ENCODE results near the gene CCDC57.
"Not testable (repeated sequence)": the region's sequence is repeated elsewhere in the genome, so short reads cannot be mapped to it uniquely, and the experiment has no call there.

Gene CCDC57

DNA sequence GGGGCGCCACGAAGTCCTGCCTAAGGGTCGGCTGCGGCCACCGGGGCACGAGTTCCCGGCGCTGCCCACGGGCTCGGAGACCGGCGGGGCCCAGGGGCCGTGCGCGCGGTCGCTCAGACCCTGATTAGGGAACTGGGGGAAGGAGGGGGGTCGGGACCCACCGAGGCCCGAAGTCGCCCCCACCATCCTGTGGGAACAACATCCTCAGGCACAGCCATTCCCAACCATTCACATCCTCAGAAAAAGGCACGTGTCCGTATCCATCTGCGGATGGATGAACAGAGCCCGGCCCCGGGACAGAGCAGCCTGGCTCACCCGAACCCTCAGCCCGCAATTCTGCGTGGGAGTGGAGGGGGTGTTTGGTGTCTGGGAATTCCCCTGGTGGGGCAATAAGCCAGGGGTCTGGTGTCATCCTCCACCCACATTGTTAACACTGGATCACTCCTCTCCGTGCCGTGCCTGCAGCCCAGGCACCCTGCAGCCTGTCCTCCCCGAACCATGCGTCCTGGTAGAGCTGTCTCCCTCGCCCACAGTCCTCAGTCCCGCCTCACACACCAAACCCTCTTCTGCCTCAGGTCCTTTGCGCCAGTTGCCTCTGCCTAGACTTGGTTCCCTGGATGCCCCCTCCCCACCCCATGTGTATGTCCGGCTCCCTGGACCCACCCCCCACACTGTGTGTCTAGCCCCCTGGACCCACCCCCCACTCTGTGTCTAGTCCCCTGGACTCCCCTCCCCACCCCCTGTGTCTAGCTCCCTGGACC, 789 bp upstream of the CCDC57 start:
- peak overlapping the region; percentile 97 for H3K4me3 ChIP-seq
- H3K27ac ChIP-seq = peak overlapping the region; percentile 71 to 87
- peak; percentile 79 for DNase-seq (ENCODE audit: low spot score)
- TF ChIP-seq, protein P1, sequence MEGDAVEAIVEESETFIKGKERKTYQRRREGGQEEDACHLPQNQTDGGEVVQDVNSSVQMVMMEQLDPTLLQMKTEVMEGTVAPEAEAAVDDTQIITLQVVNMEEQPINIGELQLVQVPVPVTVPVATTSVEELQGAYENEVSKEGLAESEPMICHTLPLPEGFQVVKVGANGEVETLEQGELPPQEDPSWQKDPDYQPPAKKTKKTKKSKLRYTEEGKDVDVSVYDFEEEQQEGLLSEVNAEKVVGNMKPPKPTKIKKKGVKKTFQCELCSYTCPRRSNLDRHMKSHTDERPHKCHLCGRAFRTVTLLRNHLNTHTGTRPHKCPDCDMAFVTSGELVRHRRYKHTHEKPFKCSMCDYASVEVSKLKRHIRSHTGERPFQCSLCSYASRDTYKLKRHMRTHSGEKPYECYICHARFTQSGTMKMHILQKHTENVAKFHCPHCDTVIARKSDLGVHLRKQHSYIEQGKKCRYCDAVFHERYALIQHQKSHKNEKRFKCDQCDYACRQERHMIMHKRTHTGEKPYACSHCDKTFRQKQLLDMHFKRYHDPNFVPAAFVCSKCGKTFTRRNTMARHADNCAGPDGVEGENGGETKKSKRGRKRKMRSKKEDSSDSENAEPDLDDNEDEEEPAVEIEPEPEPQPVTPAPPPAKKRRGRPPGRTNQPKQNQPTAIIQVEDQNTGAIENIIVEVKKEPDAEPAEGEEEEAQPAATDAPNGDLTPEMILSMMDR (IDR thresholded peaks at IDR 0.05) = no peak

DNA sequence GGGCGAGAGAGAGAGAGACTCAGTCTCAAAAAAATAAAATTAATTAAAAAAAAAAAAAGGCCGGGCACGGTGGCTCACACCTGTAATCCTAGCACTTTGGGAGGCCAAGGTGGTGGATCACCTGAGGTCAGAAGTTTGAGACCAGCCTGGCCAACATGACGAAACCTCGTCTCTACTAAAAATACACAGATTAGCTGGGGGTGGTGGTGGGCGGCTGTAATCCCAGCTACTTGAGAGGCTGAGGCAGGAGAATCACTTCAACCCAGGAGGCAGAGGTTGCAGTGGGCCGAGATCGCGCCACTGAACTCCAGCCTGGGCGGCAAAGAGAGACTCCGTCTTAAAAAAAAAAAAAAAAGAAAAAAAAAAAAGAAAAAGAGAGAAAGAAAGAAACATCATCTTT, 2.0 kb downstream of the CCDC57 start:
- not testable (repeated sequence) for H3K4me3 ChIP-seq; DNase-seq (ENCODE audit: low spot score); H3K27ac ChIP-seq

DNA sequence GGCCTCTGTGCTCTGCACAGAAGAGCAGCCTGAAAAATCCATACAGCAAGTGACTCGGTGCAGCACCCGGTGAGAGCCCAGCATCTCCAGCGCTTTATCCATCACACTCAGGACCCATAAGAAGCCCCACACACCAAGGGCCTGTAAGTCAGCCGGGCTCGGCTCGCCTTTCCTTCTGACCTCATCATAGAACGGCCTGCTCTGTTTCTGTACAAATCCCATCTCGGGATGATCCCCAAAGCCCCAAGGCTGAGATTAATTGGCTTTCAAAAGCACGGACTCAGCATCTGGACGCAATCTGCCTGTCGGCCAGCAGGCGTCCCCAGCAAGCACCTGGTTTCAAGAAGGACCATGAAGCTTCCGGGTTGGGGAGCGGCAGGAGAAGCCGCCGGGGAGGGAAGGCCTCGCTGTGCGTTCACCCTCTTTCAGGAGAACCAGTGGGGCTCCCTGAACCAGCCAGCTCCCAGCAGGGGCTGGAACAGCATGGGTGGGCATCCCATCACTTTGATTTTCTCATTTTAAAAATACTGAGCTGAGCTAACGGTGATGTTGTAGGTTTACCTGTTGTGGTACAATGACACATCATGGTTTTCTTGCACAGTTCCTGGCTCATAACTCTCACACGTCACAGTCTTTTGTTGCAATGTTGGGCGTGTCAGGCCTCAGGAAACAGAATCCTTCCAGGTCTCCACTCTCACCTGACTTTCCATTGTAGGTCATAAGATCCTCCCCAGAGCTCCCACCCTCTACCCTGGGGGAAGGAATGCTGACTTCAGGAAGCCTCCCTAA, 6.7 kb downstream of the CCDC57 start:
- peak overlapping the region; percentile 9 for H3K4me3 ChIP-seq

DNA sequence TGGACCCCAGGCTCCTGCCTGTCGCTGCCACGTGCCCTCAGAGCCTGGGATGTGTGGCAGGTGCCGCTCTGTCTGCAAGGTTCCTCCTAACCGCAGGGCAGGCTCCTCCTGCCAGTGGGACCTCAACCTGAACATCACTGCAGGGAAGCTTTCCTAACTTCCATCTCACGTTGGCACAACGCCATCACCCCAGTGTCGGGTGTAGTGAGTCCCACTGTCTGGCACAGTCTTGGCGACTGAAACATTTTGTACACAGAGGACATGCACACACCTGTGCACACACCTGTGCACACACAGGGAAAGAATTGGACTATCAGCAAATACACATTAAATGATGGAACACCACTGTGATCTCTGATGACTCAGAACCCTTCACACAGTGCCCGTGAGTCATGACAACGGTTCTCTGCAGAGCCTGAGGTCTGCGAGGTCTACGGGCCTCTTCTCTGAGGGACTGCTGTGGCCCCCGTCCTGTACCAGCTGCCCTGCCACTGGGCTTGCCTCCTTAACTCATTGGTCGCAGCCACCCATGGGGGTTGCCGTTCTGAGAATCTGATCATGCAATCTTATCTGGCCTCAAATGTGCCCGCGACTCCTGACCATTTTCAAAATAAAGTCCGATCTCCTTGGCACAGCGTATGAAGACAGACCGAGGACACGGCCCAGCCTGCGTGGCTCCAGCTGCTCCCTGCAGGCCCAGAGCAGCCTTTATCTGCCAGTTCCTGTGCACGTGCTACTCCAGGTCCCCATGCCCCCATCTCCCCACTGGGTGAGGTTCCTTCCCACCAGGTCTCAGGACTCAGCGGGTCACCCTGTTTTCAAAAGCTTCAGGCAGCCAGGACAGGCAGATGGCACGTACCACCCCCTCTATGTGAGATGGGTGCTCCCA, 7.6 kb downstream of the CCDC57 start:
- no peak for DNase-seq (ENCODE audit: low spot score)
- TF ChIP-seq, protein P1 (IDR thresholded peaks at IDR 0.05) = no peak
- Histone ChIP-seq H3K4me3 (no peak overlapping the region), H3K27ac (no peak overlapping the region)

More for the DNA sequence above, 6.7 kb downstream of the CCDC57 start:
- TF ChIP-seq, protein P1 (IDR thresholded peaks at IDR 0.05) = peak; percentile 89
- peak; percentile 81 for DNase-seq (ENCODE audit: low spot score)
- H3K27ac ChIP-seq = peak overlapping the region in 1 of 2 donors; percentile 32

DNA sequence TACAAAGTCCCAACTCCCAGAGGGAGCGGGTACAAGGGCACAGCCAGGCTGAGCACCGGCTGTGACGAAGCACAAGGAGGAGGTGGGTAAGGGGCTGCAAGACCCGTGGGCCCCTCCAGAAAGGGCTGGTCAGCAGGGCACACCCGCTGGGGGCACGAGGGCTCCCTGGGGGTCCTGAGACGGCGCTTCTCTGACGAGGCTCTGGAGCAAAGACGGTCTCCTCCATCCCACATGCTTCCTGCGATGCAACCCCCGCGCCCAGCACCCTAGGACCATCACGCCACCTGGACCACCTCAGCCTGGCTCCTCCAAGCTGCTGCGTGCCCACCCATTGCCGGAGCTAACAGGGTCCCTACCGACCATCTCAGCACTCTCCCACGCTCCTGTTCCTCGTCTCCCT, 8.7 kb downstream of the CCDC57 start:
- Histone ChIP-seq H3K4me3 (no peak overlapping the region), H3K27ac (no peak overlapping the region)
- DNase-seq (ENCODE audit: low spot score) = no peak
- TF ChIP-seq, protein P1 (IDR thresholded peaks at IDR 0.05) = no peak

DNA sequence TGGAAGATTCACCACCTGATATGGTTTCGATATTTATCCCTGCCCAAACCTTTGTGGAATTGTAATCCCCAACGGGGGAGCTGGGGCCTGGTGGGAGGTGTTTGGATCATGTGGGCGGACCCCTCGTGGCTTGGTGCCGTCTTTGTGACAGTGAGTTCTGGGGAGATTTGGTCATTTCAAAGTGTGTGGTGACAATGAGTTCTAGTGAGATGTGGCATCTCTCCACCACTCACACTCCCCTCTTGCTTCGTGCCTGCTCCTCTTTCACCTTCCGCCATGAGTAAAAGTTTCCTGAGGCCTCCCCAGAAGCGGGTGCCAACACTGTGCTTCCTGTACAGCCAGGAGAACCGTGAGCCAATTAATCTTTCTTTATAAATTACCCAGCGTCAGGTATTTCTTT, 9.7 kb downstream of the CCDC57 start:
- Histone ChIP-seq H3K4me3 (no peak overlapping the region), H3K27ac (no peak overlapping the region)
- TF ChIP-seq, protein P1 (IDR thresholded peaks at IDR 0.05) = no peak
- DNase-seq (ENCODE audit: low spot score) = no peak

DNA sequence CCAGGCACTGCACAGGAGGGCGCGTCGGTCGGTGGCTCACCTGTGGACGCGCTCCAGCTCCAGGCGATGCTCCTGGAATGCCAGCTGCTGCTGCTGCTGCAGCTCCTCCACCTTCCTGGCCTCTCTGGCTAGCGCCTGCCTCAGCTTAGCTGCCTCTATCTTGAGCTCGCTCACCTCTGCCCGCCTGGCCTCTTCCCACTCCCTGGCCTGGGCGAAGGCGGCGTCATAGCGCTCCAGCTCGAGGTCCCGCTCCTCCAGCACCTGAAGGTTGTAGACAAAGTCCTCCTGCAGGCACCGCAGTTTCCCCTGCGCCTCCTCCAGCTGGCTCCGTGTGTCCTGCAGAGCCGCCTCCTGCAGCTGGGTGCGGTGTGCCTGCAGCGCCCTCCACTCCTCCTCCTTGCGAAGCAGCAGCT, 11.1 kb downstream of the CCDC57 start:
- Histone ChIP-seq H3K27ac (no peak overlapping the region), H3K4me3 (no peak overlapping the region)
- TF ChIP-seq, protein P1 (IDR thresholded peaks at IDR 0.05) = no peak
- DNase-seq (ENCODE audit: low spot score) = no peak

All from coronary artery (tissue), 2 donors.